Panc1 (cell line): ENCODE data around the gene RNF43.

Experiments
- CTCF ChIP-seq: fragments of 450-650 bp; IDR thresholded peaks from 2 replicates; pipeline ENCODE4 v1.5.1; 2017; ENCODE audit warnings: mild to moderate bottlenecking
- REST ChIP-seq, 2 experiments: IDR thresholded peaks; 2 replicates each; pipeline ENCODE4 v1.6.1; 2011 to 2012; ENCODE audit warnings: low read depth in 2 of 2, control low read depth in 1 of 2, low read length in 1 of 2, mild to moderate bottlenecking in 1 of 2, moderate library complexity in 1 of 2; ENCODE audit not compliant: insufficient read depth in 1 of 2
- SIN3A ChIP-seq: IDR thresholded peaks from 2 replicates; pipeline ENCODE4 v1.6.1; 2012; ENCODE audit warnings: low read depth, mild to moderate bottlenecking, low read length, moderate library complexity, borderline replicate concordance; ENCODE audit not compliant: insufficient read depth

GRCh38 chr17:58390884-58391283 is 26.4 kb downstream of the RNF43 start:
- TF ChIP-seq CTCF (no peak), REST (IDR thresholded peaks at IDR 0.05; ENCODE audit: insufficient read depth in 1 of 2, low read depth in 2 of 2, low read length in 1 of 2) (no peak), SIN3A (no peak)
